Measurements from ENCODE around the gene ITGA1. TPM values are rescaled to one million over a fixed set of nuclear protein-coding genes. Genes with fewer than 3 reads are reported as not detected.
"Not testable (repeated sequence)": the region's sequence is repeated elsewhere in the genome, so short reads cannot be mapped to it uniquely, and the experiment has no call there.

ITGA1 gene
- 9.6 and 42.3 TPM in 2 replicates for total RNA-seq (2014; rRNA removed; shearing (Covaris generic); ENCODE audit: low replicate concordance)

DNA sequence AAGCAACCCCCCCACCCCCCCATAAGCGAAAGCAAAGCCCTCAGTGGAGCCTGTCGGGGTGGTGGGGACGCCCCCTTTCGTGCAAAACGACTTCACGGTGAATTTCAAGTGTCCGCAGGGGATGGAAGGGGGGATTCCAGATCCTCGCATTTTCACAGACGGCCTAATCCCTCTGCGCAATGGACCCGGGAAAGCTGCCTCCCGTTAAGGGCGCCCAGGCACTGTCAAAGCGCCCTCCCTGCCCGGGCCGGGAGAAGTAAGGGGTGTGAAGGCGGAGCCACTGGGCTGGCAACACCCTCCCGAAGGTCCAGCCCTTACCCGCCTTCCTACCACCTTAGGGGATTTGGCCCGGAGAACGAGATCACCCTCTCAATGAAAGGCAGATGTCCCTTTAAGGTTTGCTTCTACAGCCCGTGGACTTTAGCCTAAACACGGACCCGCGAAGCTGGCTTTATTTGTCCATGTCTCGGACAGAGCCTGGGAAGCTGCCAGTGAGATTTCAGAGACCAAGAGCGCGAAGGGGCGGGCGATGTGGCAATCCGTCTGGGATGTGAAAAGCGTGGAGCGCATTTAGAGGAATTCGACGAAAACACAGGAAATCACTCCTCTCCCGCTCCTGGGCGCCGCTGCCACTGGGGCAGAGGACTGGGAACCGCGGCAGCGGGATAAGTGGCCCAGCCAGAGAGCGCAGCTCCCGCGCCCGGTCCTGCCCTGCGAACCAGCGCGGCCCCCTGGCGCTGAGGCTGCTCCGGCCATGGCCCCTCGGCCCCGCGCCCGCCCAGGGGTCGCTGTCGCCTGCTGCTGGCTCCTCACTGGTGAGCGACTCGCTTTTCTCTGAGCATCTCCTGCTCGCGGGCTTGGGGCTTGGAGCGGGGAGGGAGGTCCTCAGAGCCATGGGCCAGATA is at the start of gene ITGA1, which contains the start of gene PELO:
Gene ITGA1 (plus strand): TSS at position 317 of the 905 bp plus-strand sequence. CDS start 438 bp downstream, at position 755.
Gene PELO (plus strand): TSS at position 317 of the 905 bp plus-strand sequence. CDS start 12,479 bp downstream, outside the sequence.
- peak; percentile 77 for DNase-seq (ENCODE audit: low read depth)
- in situ Hi-C loops (cut with HindIII; ENCODE audit: low pct_unique_long_range_greater_than_20kb, low sequenced_read_pairs), result no loop called here

DNA sequence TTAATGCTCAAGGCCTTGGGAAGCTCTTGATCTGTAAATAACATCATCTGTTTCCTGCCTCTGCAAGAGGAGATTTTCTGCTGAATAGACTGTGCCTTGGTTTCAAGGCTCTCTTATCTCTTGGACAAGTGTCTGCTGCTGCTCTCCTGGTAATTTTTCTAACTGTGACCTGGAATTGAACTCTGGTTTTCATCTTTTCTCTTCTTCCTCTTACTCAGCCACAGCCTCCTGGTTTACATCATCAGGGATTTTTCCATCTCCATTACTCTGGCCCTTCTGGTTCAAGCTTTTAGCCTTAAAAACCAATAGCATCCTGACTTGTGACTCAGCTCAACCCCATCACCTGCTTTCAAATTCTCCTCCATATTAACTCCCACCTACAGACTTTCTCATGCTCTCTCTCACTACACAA is 49.6 kb upstream of the ITGA1 start:
- DNase-seq (ENCODE audit: low read depth), result no peak
- in situ Hi-C loops (cut with HindIII; ENCODE audit: low pct_unique_long_range_greater_than_20kb, low sequenced_read_pairs), result no loop called here

DNA sequence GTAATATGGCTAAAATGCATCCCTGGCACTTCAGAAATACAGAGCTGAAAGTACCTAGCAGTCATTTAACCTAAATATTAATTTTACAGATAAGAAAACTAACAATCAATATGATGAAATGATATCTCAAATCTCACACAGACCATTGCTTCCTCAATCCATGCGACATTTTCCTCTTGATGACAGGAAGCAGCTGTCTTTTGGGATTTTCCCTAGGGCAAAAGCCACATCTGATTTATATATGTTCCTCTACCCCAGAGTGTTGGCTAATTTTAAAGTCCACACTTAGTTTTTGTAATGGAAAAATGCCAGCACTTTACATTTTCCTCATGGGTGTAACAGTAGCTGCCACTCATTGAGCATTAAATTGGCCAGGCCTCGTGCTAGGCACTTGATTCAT is 47.7 kb upstream of the ITGA1 start:
- in situ Hi-C loops (cut with HindIII; ENCODE audit: low pct_unique_long_range_greater_than_20kb, low sequenced_read_pairs), result no loop called here

DNA sequence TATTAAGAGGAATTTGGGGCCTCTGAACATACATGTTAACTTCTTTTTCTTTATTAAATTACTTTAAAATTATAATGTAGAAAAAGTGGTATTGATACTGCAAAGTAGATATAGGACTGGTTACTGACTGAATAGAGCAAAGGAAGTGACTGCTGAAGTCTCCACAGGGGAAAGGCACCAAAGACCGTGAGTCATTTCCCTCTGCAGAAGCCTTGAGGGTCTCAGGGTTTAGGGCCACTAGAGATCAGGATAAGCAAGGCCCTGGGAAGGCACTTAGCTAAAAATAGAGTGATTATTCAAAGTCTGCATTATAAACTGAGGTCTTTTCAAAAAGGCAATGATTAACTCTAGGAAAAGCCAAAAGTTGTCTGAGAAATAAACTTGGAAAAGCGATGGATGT is 44.7 kb upstream of the ITGA1 start:
- DNase-seq (ENCODE audit: low read depth), result no peak
- in situ Hi-C loops (cut with HindIII; ENCODE audit: low pct_unique_long_range_greater_than_20kb, low sequenced_read_pairs), result no loop called here

More for the DNA sequence above, 47.7 kb upstream of the ITGA1 start:
- no peak for DNase-seq (ENCODE audit: low read depth)

DNA sequence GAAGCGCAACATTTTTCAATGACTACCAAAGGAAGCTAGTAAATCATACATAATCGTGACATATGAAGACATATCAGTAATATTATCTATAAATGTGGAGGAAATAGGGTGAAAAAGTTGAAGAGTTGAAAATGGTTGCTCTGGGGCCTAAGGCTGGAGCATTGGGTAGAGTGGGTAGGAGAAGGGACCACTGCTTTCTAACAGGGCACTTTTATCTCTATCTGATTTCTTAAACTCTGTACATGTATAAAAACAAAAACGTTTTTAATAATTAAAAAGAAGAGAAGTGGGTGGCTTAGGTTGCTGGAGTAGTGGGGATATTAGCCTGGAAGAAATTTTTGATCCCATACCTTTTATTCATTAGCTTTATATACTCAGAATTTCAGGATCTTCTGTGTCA is 44.2 kb upstream of the ITGA1 start:
- DNase-seq (ENCODE audit: low read depth), result no peak
- in situ Hi-C loops (cut with HindIII; ENCODE audit: low pct_unique_long_range_greater_than_20kb, low sequenced_read_pairs), result no loop called here

DNA sequence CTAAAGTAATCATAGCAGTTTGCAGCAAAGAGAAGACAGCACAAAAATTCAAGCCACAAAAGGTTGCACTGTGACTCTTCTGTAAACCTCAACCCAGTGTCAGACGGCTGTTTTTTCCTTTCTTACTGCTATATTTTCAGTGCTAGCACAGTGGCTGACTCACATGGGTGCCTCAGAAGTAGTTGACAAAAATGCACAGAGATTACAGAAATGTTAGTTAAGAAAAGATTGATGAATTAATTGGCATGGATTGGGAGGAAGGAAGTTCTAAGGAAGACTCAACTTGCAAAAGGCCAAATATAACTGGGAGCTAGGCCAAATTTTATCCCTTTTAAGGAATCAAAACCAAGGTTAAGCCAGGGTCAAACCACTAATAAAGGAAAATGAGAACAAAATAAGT is 43.7 kb upstream of the ITGA1 start:
- in situ Hi-C loops (cut with HindIII; ENCODE audit: low pct_unique_long_range_greater_than_20kb, low sequenced_read_pairs), result no loop called here
- no peak for DNase-seq (ENCODE audit: low read depth)

DNA sequence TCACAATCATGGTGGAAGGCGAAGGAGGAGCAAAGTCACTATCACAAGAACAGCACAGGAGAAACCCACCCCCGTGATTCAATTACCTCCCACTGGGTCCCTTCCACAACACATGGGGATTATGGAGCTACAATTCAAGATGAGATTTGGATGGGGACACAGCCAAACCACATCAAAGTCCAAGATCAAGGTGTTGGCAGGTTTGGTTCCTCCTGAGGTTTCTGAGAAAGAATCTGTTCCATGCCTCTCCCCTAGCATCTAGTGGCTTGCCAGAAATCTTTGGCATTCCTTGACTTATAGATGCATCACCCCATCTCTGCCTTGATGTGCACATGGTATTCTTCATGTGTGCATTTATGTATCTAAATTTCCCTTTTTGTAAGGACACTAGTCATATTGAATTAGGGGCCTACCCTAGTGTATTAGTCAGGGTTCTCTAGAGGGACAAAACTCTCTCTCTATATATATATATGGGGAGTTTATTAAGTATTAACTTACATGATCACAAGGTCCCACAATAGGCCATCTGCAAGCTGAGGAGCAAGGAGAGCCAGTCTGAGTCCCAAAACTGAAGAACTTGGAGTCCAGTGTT is 42.8 kb upstream of the ITGA1 start:
- in situ Hi-C loops (cut with HindIII; ENCODE audit: low pct_unique_long_range_greater_than_20kb, low sequenced_read_pairs); DNase-seq (ENCODE audit: low read depth): not testable (repeated sequence)

DNA sequence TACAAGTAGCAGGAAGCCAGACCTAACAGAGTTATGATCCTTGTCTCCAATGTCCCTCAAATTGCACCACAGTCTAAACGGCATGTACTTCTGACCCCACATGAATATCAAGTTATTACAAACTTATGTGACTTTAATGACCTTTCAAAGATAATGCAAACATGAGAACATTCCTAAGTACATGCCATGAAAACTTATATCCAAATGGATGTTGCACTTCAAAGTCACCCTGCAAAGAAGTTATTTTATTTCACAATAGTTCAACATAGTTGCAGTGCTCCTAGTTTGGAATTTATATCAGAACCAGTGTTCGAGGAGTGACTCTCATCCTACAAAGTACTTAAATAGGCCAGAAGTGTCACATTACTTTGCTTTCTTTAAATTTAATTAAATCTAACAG is 41.2 kb upstream of the ITGA1 start:
- in situ Hi-C loops (cut with HindIII; ENCODE audit: low pct_unique_long_range_greater_than_20kb, low sequenced_read_pairs), result no loop called here
- DNase-seq (ENCODE audit: low read depth), result no peak

DNA sequence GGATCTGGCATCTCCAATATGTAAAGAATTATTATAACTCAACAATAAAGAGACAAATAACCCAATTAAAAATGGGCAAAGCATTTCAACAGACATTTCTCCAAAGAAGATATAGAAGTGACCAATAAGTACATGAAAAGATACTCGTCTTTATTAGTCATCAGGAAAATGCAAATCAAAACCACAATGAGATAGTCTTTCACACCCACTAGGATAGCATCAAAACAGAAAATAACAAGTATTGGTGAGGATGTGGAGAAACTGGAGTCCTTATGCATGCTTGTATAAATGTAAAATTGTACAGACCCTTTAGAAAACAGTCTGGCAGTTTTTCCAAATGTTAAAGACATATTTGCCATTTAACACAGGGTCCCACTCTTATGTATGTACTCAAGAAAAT is 39.1 kb upstream of the ITGA1 start:
- in situ Hi-C loops (cut with HindIII; ENCODE audit: low pct_unique_long_range_greater_than_20kb, low sequenced_read_pairs), result no loop called here
- no peak for DNase-seq (ENCODE audit: low read depth)

DNA sequence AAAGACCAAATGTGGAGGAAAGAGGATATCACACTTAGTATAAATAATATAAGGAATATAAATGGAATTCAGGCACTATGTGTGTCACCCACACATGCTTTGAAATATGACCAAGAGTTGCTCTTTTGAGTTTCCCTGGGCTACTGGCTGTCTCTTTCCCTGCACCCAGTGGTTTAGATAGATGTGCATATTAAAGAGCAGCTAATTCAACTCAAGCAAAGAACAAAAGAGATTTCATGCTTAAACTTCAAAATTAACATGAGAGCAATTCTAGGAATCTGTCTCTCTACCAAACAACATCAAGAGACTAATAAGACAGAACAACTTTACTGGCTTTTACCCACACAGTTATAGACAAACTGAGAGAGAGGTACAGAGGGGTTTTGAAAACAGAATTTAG is 38.0 kb upstream of the ITGA1 start:
- in situ Hi-C loops (cut with HindIII; ENCODE audit: low pct_unique_long_range_greater_than_20kb, low sequenced_read_pairs), result no loop called here
- DNase-seq (ENCODE audit: low read depth), result no peak

DNA sequence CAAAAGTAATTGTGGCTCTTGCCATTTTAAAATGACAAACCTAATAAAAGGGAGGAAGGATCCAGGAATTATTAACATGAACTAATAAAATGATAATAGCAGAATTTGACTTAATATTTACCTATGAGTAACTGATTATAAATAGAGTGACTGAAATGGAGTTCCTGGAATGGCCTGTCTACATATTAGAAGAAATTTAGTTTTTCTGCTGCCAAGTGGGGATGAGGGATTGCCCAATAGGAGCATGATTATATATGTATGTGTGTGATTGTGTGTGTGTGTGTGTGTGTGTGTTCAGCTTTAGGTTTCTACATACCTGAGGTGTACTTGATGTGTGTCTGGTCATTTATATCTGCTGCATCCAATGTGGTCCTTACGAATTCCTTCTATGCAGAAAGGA is 36.6 kb upstream of the ITGA1 start:
- in situ Hi-C loops (cut with HindIII; ENCODE audit: low pct_unique_long_range_greater_than_20kb, low sequenced_read_pairs), result no loop called here
- no peak for DNase-seq (ENCODE audit: low read depth)

DNA sequence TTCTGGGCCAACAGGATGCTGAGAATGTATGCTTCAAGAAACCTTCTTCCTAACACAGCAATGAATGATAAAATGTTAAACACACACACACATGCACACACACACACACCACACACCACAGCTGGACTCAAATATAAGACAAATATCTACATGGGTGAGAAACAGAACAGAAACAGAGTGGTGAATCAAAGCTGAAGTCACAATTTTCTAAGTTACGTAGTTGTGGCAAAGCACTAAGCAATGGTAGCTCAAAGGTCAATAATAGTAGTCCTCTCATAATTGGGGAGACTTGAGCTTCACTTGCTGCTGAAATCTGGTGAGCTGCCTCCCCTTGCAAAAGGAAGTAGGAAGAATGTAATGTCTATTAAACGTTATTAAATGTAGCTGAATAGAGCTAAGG is 33.7 kb upstream of the ITGA1 start:
- no peak for DNase-seq (ENCODE audit: low read depth)
- in situ Hi-C loops (cut with HindIII; ENCODE audit: low pct_unique_long_range_greater_than_20kb, low sequenced_read_pairs), result no loop called here

DNA sequence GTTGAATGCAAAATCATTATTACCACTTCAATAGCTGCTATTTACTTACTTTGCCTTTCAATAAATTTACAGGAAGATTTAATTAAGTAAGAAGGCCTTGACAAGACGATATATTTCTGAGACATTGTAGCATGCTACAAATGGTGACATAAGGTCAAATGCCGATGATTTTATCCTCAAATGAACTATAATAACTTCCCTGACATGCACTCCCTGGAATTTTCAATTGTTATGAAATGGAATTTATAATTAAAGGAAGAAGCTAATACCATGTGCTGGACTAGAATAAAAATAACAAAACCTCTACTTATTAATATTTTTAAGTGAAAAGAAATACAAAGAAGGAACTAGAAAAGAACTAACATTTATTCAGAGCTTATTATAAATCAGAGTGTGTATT is 30.2 kb upstream of the ITGA1 start:
- in situ Hi-C loops (cut with HindIII; ENCODE audit: low pct_unique_long_range_greater_than_20kb, low sequenced_read_pairs), result no loop called here

DNA sequence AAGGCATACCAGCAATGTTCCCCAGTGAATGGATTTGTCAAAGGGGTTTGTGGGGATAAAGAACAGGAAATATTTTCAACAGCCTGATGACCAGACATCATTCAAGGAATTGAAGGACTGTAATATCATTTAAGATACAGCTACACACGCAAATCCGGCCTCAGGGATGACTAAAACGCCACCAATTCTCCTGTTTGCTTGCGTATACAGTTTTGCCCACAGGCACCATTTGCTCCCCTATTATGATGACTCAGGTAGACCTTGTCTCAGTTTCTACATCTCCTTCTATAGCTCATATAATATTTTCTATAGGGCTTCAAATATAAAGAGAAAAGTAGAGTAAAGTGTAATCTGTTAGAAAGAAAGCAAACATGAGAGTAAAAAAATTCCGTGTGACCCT is 29.7 kb upstream of the ITGA1 start:
- DNase-seq (ENCODE audit: low read depth), result no peak
- in situ Hi-C loops (cut with HindIII; ENCODE audit: low pct_unique_long_range_greater_than_20kb, low sequenced_read_pairs), result no loop called here

More for the DNA sequence above, 30.2 kb upstream of the ITGA1 start:
- DNase-seq (ENCODE audit: low read depth), result no peak

DNA sequence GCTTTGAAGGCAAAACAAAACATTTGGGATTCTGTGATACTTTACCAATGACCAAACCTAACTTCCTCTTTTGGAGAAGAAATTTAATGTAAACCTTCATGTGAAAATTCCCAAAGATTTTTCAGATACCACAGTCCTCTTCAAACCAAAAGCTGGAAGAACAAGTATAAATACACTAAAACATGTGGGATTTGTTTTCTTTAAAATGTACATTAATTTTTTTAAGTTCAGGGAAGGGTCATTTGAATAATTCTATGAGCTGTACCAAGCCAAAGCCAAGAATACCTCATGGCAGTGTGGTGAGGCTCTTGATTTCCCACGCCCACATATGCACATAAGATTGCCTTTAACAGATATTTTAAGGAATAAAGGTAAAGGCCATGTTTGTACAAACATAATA is 28.4 kb upstream of the ITGA1 start:
- no peak for DNase-seq (ENCODE audit: low read depth)
- in situ Hi-C loops (cut with HindIII; ENCODE audit: low pct_unique_long_range_greater_than_20kb, low sequenced_read_pairs), result no loop called here

DNA sequence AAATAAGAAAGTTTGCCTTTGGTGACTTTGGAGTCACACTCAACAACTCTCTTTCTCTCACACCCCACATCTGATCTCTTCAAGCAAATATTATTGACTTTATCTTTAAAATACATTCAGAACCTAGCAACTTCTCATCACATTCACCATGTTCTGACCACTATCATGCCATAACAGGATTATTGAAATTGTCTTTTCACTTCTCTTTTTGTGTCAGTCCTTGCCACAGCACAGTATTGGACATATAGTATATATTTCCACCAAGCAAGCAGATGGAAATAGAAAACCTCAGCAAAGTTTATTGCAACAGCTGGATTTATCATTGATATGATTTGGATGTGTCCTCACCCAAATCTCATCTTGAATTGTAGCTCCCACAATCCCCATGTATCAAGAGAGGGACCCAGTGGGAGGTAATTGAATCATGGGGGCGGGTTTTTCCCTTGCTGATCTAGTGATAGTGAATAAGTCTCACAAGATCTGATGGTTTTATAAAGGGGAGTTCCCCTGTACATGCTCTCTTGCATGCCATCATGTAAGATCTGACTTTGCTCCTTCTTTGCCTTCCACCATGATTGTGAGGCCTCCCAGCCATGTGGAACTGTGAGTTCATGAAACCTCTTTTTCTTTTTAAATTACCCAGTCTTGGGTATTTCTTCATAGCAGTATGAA is 26.9 kb upstream of the ITGA1 start:
- in situ Hi-C loops (cut with HindIII; ENCODE audit: low pct_unique_long_range_greater_than_20kb, low sequenced_read_pairs), result no loop called here
- DNase-seq (ENCODE audit: low read depth), result no peak

DNA sequence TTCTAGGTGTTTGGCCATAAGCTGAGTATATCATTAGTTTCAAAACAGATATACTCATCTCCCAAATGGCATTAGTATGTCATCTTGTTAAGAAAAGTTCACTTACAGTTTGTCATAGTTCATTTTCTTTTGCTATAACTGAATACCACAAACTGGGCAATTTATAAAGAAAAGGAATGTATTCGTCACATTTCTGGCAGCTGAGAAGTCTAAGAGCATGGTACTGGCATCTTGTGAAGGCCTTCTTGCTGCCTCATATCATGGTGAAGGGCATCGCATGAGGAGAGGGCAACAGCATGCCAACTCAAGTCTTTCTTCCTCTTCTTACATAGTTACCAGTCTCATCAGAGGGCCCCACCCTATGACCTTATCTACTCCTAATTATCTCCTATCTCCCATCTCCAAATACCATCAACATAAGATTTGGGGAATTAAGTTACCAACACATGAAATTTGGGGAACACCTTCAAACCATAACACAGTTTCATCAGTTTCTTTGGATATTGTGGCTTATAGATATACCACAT is 20.4 kb upstream of the ITGA1 start:
- DNase-seq (ENCODE audit: low read depth), result no peak
- in situ Hi-C loops (cut with HindIII; ENCODE audit: low pct_unique_long_range_greater_than_20kb, low sequenced_read_pairs), result no loop called here

DNA sequence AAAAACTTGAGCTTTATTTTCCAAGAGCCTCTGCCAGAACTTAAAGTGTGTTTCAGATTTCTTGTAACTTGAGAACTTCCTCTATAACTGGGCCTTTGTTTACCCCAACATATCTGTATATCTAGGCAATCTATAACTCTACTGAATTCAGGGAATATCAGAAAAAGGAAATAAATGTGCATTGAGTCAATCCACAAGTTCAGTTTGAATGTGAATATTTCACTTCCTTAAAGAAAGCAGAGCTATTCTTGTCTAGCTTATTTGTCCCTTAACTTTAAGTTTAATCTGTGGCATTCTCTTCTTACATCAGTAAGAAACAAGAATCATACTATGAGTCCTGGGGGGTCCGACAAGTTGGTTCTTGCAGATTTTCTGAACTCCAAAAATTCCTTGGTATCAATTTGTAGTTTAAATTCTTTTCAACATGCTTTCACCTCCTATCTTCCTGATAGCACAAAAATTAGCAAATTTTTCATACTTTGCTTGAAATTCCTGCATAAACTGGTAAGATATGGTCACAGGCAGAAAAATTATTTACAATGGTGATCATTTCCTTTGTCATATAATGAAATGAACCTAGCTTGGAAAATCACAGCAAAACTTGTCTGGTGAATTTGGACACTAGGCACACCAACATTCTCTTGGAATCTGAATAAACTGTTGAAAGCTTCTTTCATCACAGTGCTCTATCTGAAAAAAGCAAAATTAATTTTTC is 19.8 kb upstream of the ITGA1 start:
- DNase-seq (ENCODE audit: low read depth), result no peak
- in situ Hi-C loops (cut with HindIII; ENCODE audit: low pct_unique_long_range_greater_than_20kb, low sequenced_read_pairs), result no loop called here

All from Caki2 (cell line).